ENCODE data around the gene PRLH.

DNA sequence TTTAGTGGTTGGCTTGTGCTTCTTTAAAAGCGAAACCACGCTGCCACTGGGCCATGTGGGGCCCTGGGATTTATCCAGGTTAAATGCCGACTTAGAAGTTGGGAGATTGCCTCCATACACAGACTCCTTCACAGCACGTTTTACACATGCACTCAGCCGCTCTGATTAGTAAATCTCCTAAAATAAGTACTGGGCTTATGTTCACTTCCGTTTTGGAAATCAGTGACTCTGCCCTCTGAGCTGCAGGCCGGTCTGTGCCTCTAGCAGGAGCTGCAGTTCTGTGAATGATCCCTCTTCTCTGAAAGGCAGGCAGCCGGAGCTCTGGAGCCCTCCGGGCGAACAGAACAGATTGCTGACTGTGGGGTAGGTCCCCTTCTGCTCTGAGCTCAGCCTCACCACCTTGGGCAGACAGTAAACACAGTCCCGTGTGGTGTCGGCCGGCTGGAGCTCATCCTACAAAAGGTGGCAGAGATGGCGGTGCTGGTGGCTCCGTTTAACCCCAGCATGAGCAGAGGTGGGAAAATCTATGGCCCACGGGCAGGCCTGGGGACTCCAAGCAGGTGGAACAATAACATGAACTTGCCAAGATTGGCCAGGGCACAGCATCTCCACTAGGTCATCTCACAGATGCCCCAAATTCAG lies 34.0 kb downstream of the PRLH start:
- TF ChIP-seq, protein P1, sequence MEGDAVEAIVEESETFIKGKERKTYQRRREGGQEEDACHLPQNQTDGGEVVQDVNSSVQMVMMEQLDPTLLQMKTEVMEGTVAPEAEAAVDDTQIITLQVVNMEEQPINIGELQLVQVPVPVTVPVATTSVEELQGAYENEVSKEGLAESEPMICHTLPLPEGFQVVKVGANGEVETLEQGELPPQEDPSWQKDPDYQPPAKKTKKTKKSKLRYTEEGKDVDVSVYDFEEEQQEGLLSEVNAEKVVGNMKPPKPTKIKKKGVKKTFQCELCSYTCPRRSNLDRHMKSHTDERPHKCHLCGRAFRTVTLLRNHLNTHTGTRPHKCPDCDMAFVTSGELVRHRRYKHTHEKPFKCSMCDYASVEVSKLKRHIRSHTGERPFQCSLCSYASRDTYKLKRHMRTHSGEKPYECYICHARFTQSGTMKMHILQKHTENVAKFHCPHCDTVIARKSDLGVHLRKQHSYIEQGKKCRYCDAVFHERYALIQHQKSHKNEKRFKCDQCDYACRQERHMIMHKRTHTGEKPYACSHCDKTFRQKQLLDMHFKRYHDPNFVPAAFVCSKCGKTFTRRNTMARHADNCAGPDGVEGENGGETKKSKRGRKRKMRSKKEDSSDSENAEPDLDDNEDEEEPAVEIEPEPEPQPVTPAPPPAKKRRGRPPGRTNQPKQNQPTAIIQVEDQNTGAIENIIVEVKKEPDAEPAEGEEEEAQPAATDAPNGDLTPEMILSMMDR (IDR thresholded peaks at IDR 0.05), result no peak
- no peak for TF ChIP-seq RAD21 (conservative IDR thresholded peaks at IDR 0.05 in 1 of 2, IDR thresholded peaks at IDR 0.05 in 1 of 2)
- no peak for TF ChIP-seq POLR2A (IDR thresholded peaks at IDR 0.05; ENCODE audit: low read length)

Measured in A549 (cell line).